GM23338 (cell line): ENCODE results near the gene TANGO6. TPM values are rescaled to one million over a fixed set of nuclear protein-coding genes. Genes with fewer than 3 reads are reported as not detected.

Experiments used
- ATAC-seq: fragments of 200-7000 bp; cut with Tn5 transposase; 3 replicates; pipeline ENCODE4 v1.9.1; 2020
- DNase-seq: peaks from one replicate; pipeline ENCODE4 v3.0.0-alpha.2; 2015; ENCODE audit warnings: low spot score
- H2AFZ ChIP-seq: fragments of 200-600 bp; sonication (generic); 2 replicates; pipeline ENCODE4 v1.8.0; 2016; ENCODE audit warnings: antibody characterized with exemption, mild to moderate bottlenecking, moderate library complexity
- H3F3A ChIP-seq: fragments of 200-600 bp; sonication (generic); replicated peaks from 2 replicates; pipeline ENCODE4 v1.8.0; 2017; ENCODE audit warnings: antibody characterized with exemption, mixed run types, low read depth
- H3K27ac ChIP-seq: fragments of 200-600 bp; sonication (generic); 2 replicates; pipeline ENCODE4 v1.6.1; 2016; ENCODE audit warnings: low read depth
- H3K27me3 ChIP-seq: fragments of 200-600 bp; sonication (generic); 2 replicates; pipeline ENCODE4 v1.8.0; 2016; ENCODE audit warnings: mild to moderate bottlenecking, mixed run types, moderate library complexity; ENCODE audit not compliant: insufficient read depth
- H3K36me3 ChIP-seq: fragments of 200-600 bp; sonication (generic); 2 replicates; pipeline ENCODE4 v1.8.0; 2016; ENCODE audit warnings: mild to moderate bottlenecking; ENCODE audit not compliant: insufficient read depth
- H3K4me1 ChIP-seq: fragments of 200-600 bp; sonication (generic); 2 replicates; pipeline ENCODE4 v1.8.0; 2016; ENCODE audit warnings: mild to moderate bottlenecking, moderate library complexity; ENCODE audit not compliant: insufficient read depth
- H3K4me2 ChIP-seq: fragments of 200-600 bp; sonication (generic); 2 replicates; pipeline ENCODE4 v1.7.1; 2017; ENCODE audit warnings: mixed run types
- H3K4me3 ChIP-seq: fragments of 200-600 bp; sonication (generic); 2 replicates; pipeline ENCODE4 v1.6.1; 2016; ENCODE audit warnings: mixed run types
- H3K79me2 ChIP-seq: fragments of 200-600 bp; sonication (generic); replicated peaks from 2 replicates; pipeline ENCODE4 v1.8.0; 2017; ENCODE audit warnings: mild to moderate bottlenecking; ENCODE audit not compliant: insufficient read depth
- H3K9me2 ChIP-seq: fragments of 200-600 bp; sonication (generic); 2 replicates; pipeline ENCODE4 v1.8.0; 2017; ENCODE audit not compliant: insufficient read depth
- H4K20me1 ChIP-seq: fragments of 200-600 bp; sonication (generic); replicated peaks from 2 replicates; pipeline ENCODE4 v1.8.0; 2017; ENCODE audit warnings: mild to moderate bottlenecking; ENCODE audit not compliant: insufficient read depth
- H3K27ac Mint-ChIP-seq: 2 replicates; pipeline ENCODE4 v1.8.0; 2020; ENCODE audit warnings: inconsistent platforms, mild to moderate bottlenecking, moderate library complexity, mixed read lengths
- H3K27me3 Mint-ChIP-seq: 3 replicates; pipeline ENCODE4 v1.8.0; 2022; ENCODE audit warnings: low read depth, mild to moderate bottlenecking, moderate library complexity, mixed read lengths, inconsistent platforms; ENCODE audit not compliant: insufficient read depth, poor library complexity
- H3K36me3 Mint-ChIP-seq: 3 replicates; pipeline ENCODE4 v1.8.0; 2021; ENCODE audit warnings: low read depth, mild to moderate bottlenecking, inconsistent platforms, moderate library complexity, mixed read lengths
- H3K4me1 Mint-ChIP-seq: 3 replicates; pipeline ENCODE4 v1.8.0; 2020; ENCODE audit warnings: mild to moderate bottlenecking, inconsistent platforms, mixed read lengths
- H3K4me3 Mint-ChIP-seq: 3 replicates; pipeline ENCODE4 v1.8.0; 2021; ENCODE audit warnings: moderate library complexity, mild to moderate bottlenecking, inconsistent platforms, mixed read lengths
- H3K9me3 Mint-ChIP-seq: 3 replicates; pipeline ENCODE4 v1.8.0; 2020; ENCODE audit warnings: moderate library complexity, mild to moderate bottlenecking, inconsistent platforms, mixed read lengths
- ETS1 ChIP-seq: IDR thresholded peaks from 2 replicates; pipeline ENCODE4 v1.6.1; 2016; ENCODE audit warnings: antibody characterized with exemption
- EZH2phosphoT487 ChIP-seq: fragments of 200-600 bp; sonication (generic); IDR thresholded peaks from one replicate; pipeline ENCODE4 v1.8.1; 2018; ENCODE audit warnings: antibody characterized with exemption; ENCODE audit not compliant: unreplicated experiment
- JUNB ChIP-seq: IDR thresholded peaks from one replicate; pipeline ENCODE4 v1.6.1; 2016; ENCODE audit warnings: antibody characterized with exemption; ENCODE audit not compliant: unreplicated experiment
- NANOG ChIP-seq: IDR thresholded peaks from 2 replicates; pipeline ENCODE4 v1.6.1; 2016; ENCODE audit warnings: antibody characterized with exemption, borderline replicate concordance
- POLR2AphosphoS5 ChIP-seq: IDR thresholded peaks from 2 replicates; pipeline ENCODE4 v1.6.1; 2016; ENCODE audit warnings: antibody characterized with exemption, low read depth
- REST ChIP-seq: IDR thresholded peaks from one replicate; pipeline ENCODE4 v1.6.1; 2018; ENCODE audit warnings: antibody characterized with exemption; ENCODE audit not compliant: unreplicated experiment
- STAT1 ChIP-seq: IDR thresholded peaks from one replicate; pipeline ENCODE4 v1.6.1; 2016; ENCODE audit warnings: antibody characterized with exemption; ENCODE audit not compliant: unreplicated experiment
- ZNF331 ChIP-seq: fragments of 250-450 bp; sonication (Bioruptor Pico); IDR thresholded peaks from 2 replicates; pipeline ENCODE4 v1.5.0; 2020; ENCODE audit warnings: low read depth, mild to moderate bottlenecking, moderate library complexity
- polyA plus RNA-seq: library from polyadenylated mRNA; unstranded; fragments of >200 nt; fragmentation: Nextera tagmentation; extraction: Ambion mirVana; gene quantifications from 2 replicates; pipeline ENCODE4 v1.2.1, GENCODE V29; 2016
- total RNA-seq: library from RNA; depleted of rRNA; stranded (reverse); fragments of >200 nt; shearing (Covaris generic); gene quantifications from 2 replicates; pipeline ENCODE4 v1.2.3, GENCODE V29; 2014

The TANGO6 gene
- total and polyA plus RNA-seq, 2 experiments from 2014 or later, result 7.2 to 23.2 TPM

GRCh38 chr16:68833251-68833650, 10.1 kb upstream of the TANGO6 start:
- Mint-ChIP-seq H3K4me1 (no peaks in the 10 kb centered on the region), H3K4me3 (no peak overlapping the region), H3K9me3 (no peaks in the 10 kb centered on the region), H3K27ac (no peak overlapping the region), H3K36me3 (peaks cover 75% of the 10 kb centered on the region), H3K27me3 (peaks cover 4% of the 10 kb centered on the region)
- Histone ChIP-seq H3K36me3 (peaks cover 56% of the 10 kb centered on the region), H3K4me3 (no peak overlapping the region), H3F3A (0 out of 2 replicates have a peak, but pooled peaks cover 4% of the 10 kb centered on the region), H2AFZ (no peak overlapping the region), H3K9me2 (no peaks in the 10 kb centered on the region), H3K27me3 (no peaks in the 10 kb centered on the region), H3K27ac (no peak overlapping the region), H4K20me1 (0 out of 2 replicates have a peak, but pooled peaks cover 5% of the 10 kb centered on the region), H3K4me1 (no peaks in the 10 kb centered on the region), H3K79me2 (no peaks in the 10 kb centered on the region), H3K4me2 (no peak overlapping the region)
- ATAC-seq (no peak), DNase-seq (no peak)
- no peak for TF ChIP-seq ZNF331 (CRISPR knock-in tag)
- no peak for TF ChIP-seq JUNB
- no peak for TF ChIP-seq EZH2phosphoT487
- TF ChIP-seq ETS1, result no peak
- TF ChIP-seq REST, result no peak
- TF ChIP-seq NANOG, result no peak
- no peak for TF ChIP-seq STAT1

GRCh38 chr16:68834550-68834949, 8.8 kb upstream of the TANGO6 start:
- H3K4me1 Mint-ChIP-seq, result no peaks in the 10 kb centered on the region
- Histone ChIP-seq H3K79me2 (no peaks in the 10 kb centered on the region), H3K27ac (no peak overlapping the region), H3K27me3 (no peaks in the 10 kb centered on the region), H3K4me1 (no peaks in the 10 kb centered on the region), H3F3A (0 out of 2 replicates have a peak, but pooled peaks cover 4% of the 10 kb centered on the region), H2AFZ (no peak overlapping the region), H3K4me2 (no peak overlapping the region), H3K36me3 (peaks cover 45% of the 10 kb centered on the region), H3K4me3 (no peak overlapping the region), H3K9me2 (no peaks in the 10 kb centered on the region), H4K20me1 (0 out of 2 replicates have a peak, but pooled peaks cover 4% of the 10 kb centered on the region)
- H3K27ac Mint-ChIP-seq, result no peak overlapping the region
- no peak overlapping the region for H3K4me3 Mint-ChIP-seq
- ATAC-seq (no peak), DNase-seq (no peak)
- H3K36me3 Mint-ChIP-seq, result peaks cover 62% of the 10 kb centered on the region
- no peaks in the 10 kb centered on the region for H3K9me3 Mint-ChIP-seq
- peaks cover 7% of the 10 kb centered on the region for H3K27me3 Mint-ChIP-seq
- no peak for TF ChIP-seq POLR2AphosphoS5
- no peak for TF ChIP-seq NANOG
- TF ChIP-seq REST, result no peak
